ENCODE data around the gene FER. TPM values are rescaled to one million over a fixed set of nuclear protein-coding genes. Genes with fewer than 3 reads are reported as not detected.

Gene FER
- polyA plus RNA-seq, 3 donors = 2.4 to 14.7 (median 6.2) TPM

DNA sequence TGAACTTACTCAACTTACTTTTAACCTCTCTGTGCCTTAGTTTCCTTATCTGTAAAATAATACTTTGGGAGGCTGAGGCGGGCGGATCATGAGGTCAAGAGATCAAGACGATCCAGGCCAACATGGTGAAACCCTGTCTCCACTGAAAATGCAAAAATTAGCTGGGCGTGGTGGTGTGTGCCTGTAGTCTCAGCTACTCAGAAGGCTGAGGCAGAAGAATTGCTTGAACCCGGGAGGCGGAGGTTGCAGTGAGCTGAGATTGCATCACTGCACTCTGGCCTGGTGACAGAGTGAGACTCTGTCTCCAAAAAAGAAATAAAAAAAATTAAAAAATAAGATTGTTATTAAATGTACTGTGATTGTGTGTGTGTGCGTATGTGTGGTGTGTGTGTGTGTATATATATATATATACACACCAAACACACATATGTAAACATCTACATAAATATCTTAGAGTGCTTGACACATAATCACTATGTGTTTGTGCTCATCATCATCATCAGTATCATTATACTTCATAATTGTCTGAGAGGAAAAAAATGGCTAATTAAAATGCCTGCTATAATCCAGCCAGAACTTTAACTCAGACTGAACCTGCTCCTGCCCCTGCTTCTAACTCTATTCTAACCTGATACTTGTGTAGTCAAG is 312.8 kb downstream of the FER start:
- Histone ChIP-seq H3K4me1 (ENCODE audit: control insufficient read depth in 1 of 2, insufficient read depth in 2 of 2, low read length in 2 of 2) (no peaks in the 10 kb centered on the region), H3K36me3 (replicated peaks in 1 of 2; ENCODE audit: control insufficient read depth in 1 of 2, insufficient read depth in 2 of 2, low read length in 2 of 2) (no peaks in the 10 kb centered on the region), H3K27ac (ENCODE audit: low read depth in 1 of 2, low read length in 2 of 2) (no peak overlapping the region), H3K4me3 (replicated peaks in 1 of 3; ENCODE audit: low read depth in 2 of 3, low read length in 3 of 3) (no peak overlapping the region), H3K9ac (ENCODE audit: insufficient read depth, low read length, poor library complexity, severe bottlenecking) (no peak overlapping the region), H4K20me1 (ENCODE audit: insufficient read depth, low read length) (no peaks in the 10 kb centered on the region), H3K79me2 (ENCODE audit: insufficient read depth, low read length) (no peaks in the 10 kb centered on the region), H3K9me3 (replicated peaks in 1 of 2; ENCODE audit: control insufficient read depth in 1 of 2, insufficient read depth in 1 of 2, low read length in 2 of 2) (no peaks in the 10 kb centered on the region), H3K4me2 (replicated peaks; ENCODE audit: extremely low read depth, low read length, poor library complexity, severe bottlenecking) (no peak overlapping the region), H2AFZ (ENCODE audit: insufficient read depth, low read depth, low read length, poor library complexity, severe bottlenecking) (no peak overlapping the region), H3K27me3 (ENCODE audit: control insufficient read depth in 2 of 2, insufficient read depth in 2 of 2, low read length in 2 of 2) (no peaks in the 10 kb centered on the region)
- H3K9me3 Mint-ChIP-seq = peaks cover 0 to under 1% (median 0%) of the 10 kb centered on the region in 7 donors
- no peak for DNase-seq
- H3K27me3 Mint-ChIP-seq (ENCODE audit: low read depth in 3 of 3) = no peaks in the 10 kb centered on the region
- no peak overlapping the region for H3K4me3 Mint-ChIP-seq
- H3K27ac Mint-ChIP-seq = no peak overlapping the region
- TF ChIP-seq, protein P1, sequence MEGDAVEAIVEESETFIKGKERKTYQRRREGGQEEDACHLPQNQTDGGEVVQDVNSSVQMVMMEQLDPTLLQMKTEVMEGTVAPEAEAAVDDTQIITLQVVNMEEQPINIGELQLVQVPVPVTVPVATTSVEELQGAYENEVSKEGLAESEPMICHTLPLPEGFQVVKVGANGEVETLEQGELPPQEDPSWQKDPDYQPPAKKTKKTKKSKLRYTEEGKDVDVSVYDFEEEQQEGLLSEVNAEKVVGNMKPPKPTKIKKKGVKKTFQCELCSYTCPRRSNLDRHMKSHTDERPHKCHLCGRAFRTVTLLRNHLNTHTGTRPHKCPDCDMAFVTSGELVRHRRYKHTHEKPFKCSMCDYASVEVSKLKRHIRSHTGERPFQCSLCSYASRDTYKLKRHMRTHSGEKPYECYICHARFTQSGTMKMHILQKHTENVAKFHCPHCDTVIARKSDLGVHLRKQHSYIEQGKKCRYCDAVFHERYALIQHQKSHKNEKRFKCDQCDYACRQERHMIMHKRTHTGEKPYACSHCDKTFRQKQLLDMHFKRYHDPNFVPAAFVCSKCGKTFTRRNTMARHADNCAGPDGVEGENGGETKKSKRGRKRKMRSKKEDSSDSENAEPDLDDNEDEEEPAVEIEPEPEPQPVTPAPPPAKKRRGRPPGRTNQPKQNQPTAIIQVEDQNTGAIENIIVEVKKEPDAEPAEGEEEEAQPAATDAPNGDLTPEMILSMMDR (IDR thresholded peaks at IDR 0.05) = no peak
- intact Hi-C loops (cut with micrococcal nuclease) = no loop called here
- no peaks in the 10 kb centered on the region for H3K4me1 Mint-ChIP-seq
- peaks cover 0 to 2% of the 10 kb centered on the region in 2 donors for H3K36me3 Mint-ChIP-seq
- WGBS (ENCODE audit: insufficient coverage) = no CpG with 5 or more reads among the region's 7 CpGs

DNA sequence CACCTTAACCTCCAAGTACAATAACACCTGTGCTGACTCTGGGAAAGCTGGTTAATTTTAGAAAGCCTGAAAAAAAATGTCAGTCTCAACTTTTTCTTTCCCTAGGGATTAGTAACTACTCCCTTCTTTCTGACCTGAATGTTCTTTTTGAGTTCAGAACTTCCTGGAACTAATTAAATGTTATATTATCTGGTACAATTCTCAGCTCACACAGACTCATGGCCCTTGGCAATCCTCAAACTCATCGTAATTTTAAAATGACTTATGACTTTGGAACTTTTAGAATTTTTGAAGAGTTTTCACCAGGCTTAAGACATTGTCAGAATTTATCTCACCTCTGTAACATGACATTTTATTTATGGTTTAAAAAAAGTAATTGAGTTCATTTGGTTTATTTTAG is 315.0 kb downstream of the FER start:
- intact Hi-C loops (cut with micrococcal nuclease) = no loop called here
- Histone ChIP-seq H3K79me2 (ENCODE audit: insufficient read depth, low read length) (no peaks in the 10 kb centered on the region), H3K9me3 (replicated peaks in 1 of 2; ENCODE audit: control insufficient read depth in 1 of 2, insufficient read depth in 1 of 2, low read length in 2 of 2) (no peaks in the 10 kb centered on the region), H4K20me1 (ENCODE audit: insufficient read depth, low read length) (no peaks in the 10 kb centered on the region), H3K27ac (ENCODE audit: low read depth in 1 of 2, low read length in 2 of 2) (no peak overlapping the region), H3K4me3 (replicated peaks in 1 of 3; ENCODE audit: low read depth in 2 of 3, low read length in 3 of 3) (no peak overlapping the region), H3K9ac (ENCODE audit: insufficient read depth, low read length, poor library complexity, severe bottlenecking) (no peak overlapping the region), H3K4me1 (ENCODE audit: control insufficient read depth in 1 of 2, insufficient read depth in 2 of 2, low read length in 2 of 2) (no peaks in the 10 kb centered on the region), H3K4me2 (replicated peaks; ENCODE audit: extremely low read depth, low read length, poor library complexity, severe bottlenecking) (no peak overlapping the region), H2AFZ (ENCODE audit: insufficient read depth, low read depth, low read length, poor library complexity, severe bottlenecking) (no peak overlapping the region), H3K36me3 (replicated peaks in 1 of 2; ENCODE audit: control insufficient read depth in 1 of 2, insufficient read depth in 2 of 2, low read length in 2 of 2) (no peaks in the 10 kb centered on the region), H3K27me3 (ENCODE audit: control insufficient read depth in 2 of 2, insufficient read depth in 2 of 2, low read length in 2 of 2) (no peaks in the 10 kb centered on the region)
- Mint-ChIP-seq H3K4me3 (no peak overlapping the region), H3K36me3 (peaks cover 0 to 2% of the 10 kb centered on the region in 2 donors), H3K9me3 (no peaks in the 10 kb centered on the region), H3K4me1 (no peaks in the 10 kb centered on the region), H3K27me3 (ENCODE audit: low read depth in 3 of 3) (no peaks in the 10 kb centered on the region), H3K27ac (no peak overlapping the region)
- TF ChIP-seq, protein P1 (IDR thresholded peaks at IDR 0.05) = no peak
- DNase-seq = no peak
- WGBS (ENCODE audit: insufficient coverage) = no CpG with 5 or more reads among the region's 1 CpG

Data from CD14-positive monocyte (primary cell).